ENCODE results near the gene ANXA10. TPM values are rescaled to one million over a fixed set of nuclear protein-coding genes. Genes with fewer than 3 reads are reported as not detected.

Gene ANXA10
- total and polyA plus RNA-seq, 2 experiments from 2014 or later = 18.5 to 33.4 TPM

DNA sequence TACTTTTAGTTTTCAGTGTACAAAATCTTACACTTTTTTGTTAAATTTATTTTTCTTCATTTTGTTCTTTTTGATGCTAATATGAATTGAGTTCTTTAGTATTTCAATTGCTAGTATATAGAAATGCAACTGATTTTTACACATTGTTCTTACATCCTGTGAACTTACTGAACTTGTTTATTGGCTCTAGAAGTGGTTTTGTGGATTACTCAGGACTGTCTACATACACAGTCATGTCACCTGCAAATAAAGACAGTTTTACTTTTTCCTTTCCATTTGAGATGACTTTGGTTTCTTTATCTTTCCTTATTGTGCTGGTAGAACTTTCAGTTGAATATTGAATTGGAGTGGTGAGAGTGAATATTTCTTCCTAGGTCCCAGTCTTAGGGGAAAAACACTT is 40.8 kb upstream of the ANXA10 start:
- H3K27me3 ChIP-seq = no peaks in the 10 kb centered on the region
- TF ChIP-seq, protein P1, sequence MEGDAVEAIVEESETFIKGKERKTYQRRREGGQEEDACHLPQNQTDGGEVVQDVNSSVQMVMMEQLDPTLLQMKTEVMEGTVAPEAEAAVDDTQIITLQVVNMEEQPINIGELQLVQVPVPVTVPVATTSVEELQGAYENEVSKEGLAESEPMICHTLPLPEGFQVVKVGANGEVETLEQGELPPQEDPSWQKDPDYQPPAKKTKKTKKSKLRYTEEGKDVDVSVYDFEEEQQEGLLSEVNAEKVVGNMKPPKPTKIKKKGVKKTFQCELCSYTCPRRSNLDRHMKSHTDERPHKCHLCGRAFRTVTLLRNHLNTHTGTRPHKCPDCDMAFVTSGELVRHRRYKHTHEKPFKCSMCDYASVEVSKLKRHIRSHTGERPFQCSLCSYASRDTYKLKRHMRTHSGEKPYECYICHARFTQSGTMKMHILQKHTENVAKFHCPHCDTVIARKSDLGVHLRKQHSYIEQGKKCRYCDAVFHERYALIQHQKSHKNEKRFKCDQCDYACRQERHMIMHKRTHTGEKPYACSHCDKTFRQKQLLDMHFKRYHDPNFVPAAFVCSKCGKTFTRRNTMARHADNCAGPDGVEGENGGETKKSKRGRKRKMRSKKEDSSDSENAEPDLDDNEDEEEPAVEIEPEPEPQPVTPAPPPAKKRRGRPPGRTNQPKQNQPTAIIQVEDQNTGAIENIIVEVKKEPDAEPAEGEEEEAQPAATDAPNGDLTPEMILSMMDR (IDR thresholded peaks at IDR 0.05; ENCODE audit: poor library complexity) = no peak
- TF ChIP-seq EZH2 (IDR thresholded peaks at IDR 0.05; ENCODE audit: borderline replicate concordance) = no peak
- no peak for TF ChIP-seq EZH2phosphoT487 (IDR thresholded peaks at IDR 0.05; ENCODE audit: low read depth, severe bottlenecking, unreplicated experiment)
- H3K4me1 ChIP-seq (ENCODE audit: insufficient read depth) = no peaks in the 10 kb centered on the region
- H3K9me2 ChIP-seq (replicated peaks; ENCODE audit: insufficient read depth) = no peaks in the 10 kb centered on the region
- H4K20me1 ChIP-seq (ENCODE audit: insufficient read depth, poor library complexity, severe bottlenecking) = no peaks in the 10 kb centered on the region
- no peaks in the 10 kb centered on the region for H3K9me3 ChIP-seq (ENCODE audit: low read depth)
- no peak overlapping the region for H2AFZ ChIP-seq
- no peak overlapping the region for H3K27ac ChIP-seq
- no peaks in the 10 kb centered on the region for H3K36me3 ChIP-seq (replicated peaks; ENCODE audit: insufficient read depth, low read depth)
- DNase-seq (ENCODE audit: low spot score) = no peak
- no peak overlapping the region for H3K4me3 ChIP-seq
- no peaks in the 10 kb centered on the region for H3K79me2 ChIP-seq
- H3K4me2 ChIP-seq = no peak overlapping the region

DNA sequence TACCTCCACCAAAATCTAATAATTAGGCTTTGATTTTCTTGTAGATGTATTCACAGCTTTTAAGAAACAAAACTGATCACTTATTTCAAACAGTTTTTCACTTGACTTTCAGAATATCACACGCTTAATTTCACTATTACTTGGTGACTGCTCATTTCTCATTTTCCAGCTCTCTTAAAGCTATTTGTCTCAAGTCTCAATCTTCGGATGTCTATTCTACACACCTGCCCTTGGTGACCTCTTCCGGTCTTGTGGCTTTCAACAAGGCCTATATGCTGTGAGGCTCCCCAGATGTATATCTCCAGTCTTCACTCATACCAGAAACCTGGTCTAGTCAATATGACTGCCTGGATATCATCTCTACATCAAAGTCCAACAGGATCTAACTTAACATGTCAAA is 34.9 kb upstream of the ANXA10 start:
- Histone ChIP-seq H3K27ac (no peak overlapping the region), H3K9me2 (replicated peaks; ENCODE audit: insufficient read depth) (no peaks in the 10 kb centered on the region), H3K4me3 (no peak overlapping the region), H4K20me1 (ENCODE audit: insufficient read depth, poor library complexity, severe bottlenecking) (no peaks in the 10 kb centered on the region), H3K79me2 (no peaks in the 10 kb centered on the region), H3K9me3 (ENCODE audit: low read depth) (no peaks in the 10 kb centered on the region), H3K27me3 (no peaks in the 10 kb centered on the region), H3K36me3 (replicated peaks; ENCODE audit: insufficient read depth, low read depth) (no peaks in the 10 kb centered on the region), H2AFZ (no peak overlapping the region), H3K4me1 (ENCODE audit: insufficient read depth) (no peaks in the 10 kb centered on the region), H3K4me2 (no peak overlapping the region)
- 96% methylated on average over 3 of the region's 3 CpGs for WGBS (ENCODE audit: low lambda C conversion rate, missing lambda C conversion rate)
- TF ChIP-seq, protein P1 (IDR thresholded peaks at IDR 0.05; ENCODE audit: poor library complexity) = no peak
- DNase-seq (ENCODE audit: low spot score) = no peak

DNA sequence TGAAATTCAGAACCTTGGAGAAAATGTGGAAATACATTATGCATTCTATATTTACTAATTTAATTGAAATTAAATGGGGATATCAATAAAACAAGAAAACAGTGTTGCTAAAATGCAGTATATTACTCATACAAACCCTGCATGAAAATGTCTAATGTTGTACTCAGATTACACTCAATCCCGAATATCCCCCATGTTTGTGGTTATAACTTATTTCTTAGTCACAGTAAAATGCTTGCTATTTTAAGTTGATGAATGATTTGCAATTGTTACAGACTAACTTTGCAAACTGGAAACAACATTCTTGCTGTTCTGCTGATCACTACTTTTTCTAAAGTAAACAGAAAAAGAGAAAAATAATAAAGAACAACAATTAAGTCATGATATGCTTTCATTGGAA is 33.1 kb upstream of the ANXA10 start:
- Histone ChIP-seq H3K36me3 (replicated peaks; ENCODE audit: insufficient read depth, low read depth) (no peaks in the 10 kb centered on the region), H3K27me3 (no peaks in the 10 kb centered on the region), H4K20me1 (ENCODE audit: insufficient read depth, poor library complexity, severe bottlenecking) (no peaks in the 10 kb centered on the region), H2AFZ (no peak overlapping the region), H3K4me2 (no peak overlapping the region), H3K9me3 (ENCODE audit: low read depth) (no peaks in the 10 kb centered on the region), H3K4me3 (no peak overlapping the region), H3K79me2 (no peaks in the 10 kb centered on the region), H3K9me2 (replicated peaks; ENCODE audit: insufficient read depth) (no peaks in the 10 kb centered on the region), H3K4me1 (ENCODE audit: insufficient read depth) (no peaks in the 10 kb centered on the region), H3K27ac (no peak overlapping the region)
- WGBS (ENCODE audit: low lambda C conversion rate, missing lambda C conversion rate) = 93% methylated on average over 1 of the region's 1 CpG
- TF ChIP-seq EZH2 (IDR thresholded peaks at IDR 0.05; ENCODE audit: borderline replicate concordance) = no peak
- TF ChIP-seq, protein P1 (IDR thresholded peaks at IDR 0.05; ENCODE audit: poor library complexity) = no peak
- TF ChIP-seq EZH2phosphoT487 (IDR thresholded peaks at IDR 0.05; ENCODE audit: low read depth, severe bottlenecking, unreplicated experiment) = no peak
- DNase-seq (ENCODE audit: low spot score) = no peak

DNA sequence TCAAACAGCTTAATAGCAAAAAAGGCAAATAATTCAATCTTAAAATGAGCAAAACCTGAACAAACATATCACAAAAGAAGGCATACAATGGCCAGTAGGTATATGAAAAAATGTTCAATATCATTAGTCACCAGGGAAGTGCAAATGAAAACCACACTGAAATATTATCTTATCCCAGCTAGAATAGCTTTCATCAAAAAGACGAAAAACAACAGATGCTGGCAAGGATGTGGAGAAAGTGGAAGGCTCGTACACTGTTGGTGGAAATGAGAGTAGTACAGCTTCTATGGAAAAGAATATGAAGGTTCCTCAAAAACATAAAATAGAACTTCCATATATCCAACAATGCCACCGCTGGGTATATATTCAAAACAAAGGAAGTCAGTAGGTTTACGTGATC is 29.3 kb upstream of the ANXA10 start:
- DNase-seq (ENCODE audit: low spot score) = no peak
- Histone ChIP-seq H3K4me1 (ENCODE audit: insufficient read depth) (no peaks in the 10 kb centered on the region), H4K20me1 (ENCODE audit: insufficient read depth, poor library complexity, severe bottlenecking) (no peaks in the 10 kb centered on the region), H3K9me2 (replicated peaks; ENCODE audit: insufficient read depth) (no peaks in the 10 kb centered on the region), H2AFZ (no peak overlapping the region), H3K27ac (no peak overlapping the region), H3K9me3 (ENCODE audit: low read depth) (no peaks in the 10 kb centered on the region), H3K4me3 (no peak overlapping the region), H3K27me3 (no peaks in the 10 kb centered on the region), H3K36me3 (replicated peaks; ENCODE audit: insufficient read depth, low read depth) (no peaks in the 10 kb centered on the region), H3K79me2 (no peaks in the 10 kb centered on the region), H3K4me2 (no peak overlapping the region)
- WGBS (ENCODE audit: low lambda C conversion rate, missing lambda C conversion rate) = 93% methylated on average over 4 of the region's 4 CpGs
- TF ChIP-seq EZH2phosphoT487 (IDR thresholded peaks at IDR 0.05; ENCODE audit: low read depth, severe bottlenecking, unreplicated experiment) (no peak), EZH2 (IDR thresholded peaks at IDR 0.05; ENCODE audit: borderline replicate concordance) (no peak)
- TF ChIP-seq, protein P1 (IDR thresholded peaks at IDR 0.05; ENCODE audit: poor library complexity) = no peak
